ENCODE results near the gene SATB2. TPM values are rescaled to one million over a fixed set of nuclear protein-coding genes. Genes with fewer than 3 reads are reported as not detected.

The SATB2 gene
- total and polyA plus RNA-seq, 2 experiments from 2014 or later: 1.6 to 6.0 TPM

GRCh38 chr2:199458806-199459285, 1.1 kb upstream of the SATB2 start (continued):
- TF ChIP-seq ZNF462 (CRISPR knock-in tag; IDR thresholded peaks at IDR 0.05): no peak
- no peak for TF ChIP-seq REST (IDR thresholded peaks at IDR 0.05; ENCODE audit: unreplicated experiment)
- no peak for TF ChIP-seq CTCF (conservative IDR thresholded peaks at IDR 0.05; ENCODE audit: low read depth in 2 of 2)
- TF ChIP-seq CREB1 (CRISPR knock-in tag; IDR thresholded peaks at IDR 0.05; ENCODE audit: low read depth): no peak
- no peak for TF ChIP-seq STAT1 (IDR thresholded peaks at IDR 0.05; ENCODE audit: unreplicated experiment)
- TF ChIP-seq EZH2 (IDR thresholded peaks at IDR 0.05; ENCODE audit: low read depth, unreplicated experiment): no peak
